Measurements from ENCODE around the gene ADGRL1. TPM values are rescaled to one million over a fixed set of nuclear protein-coding genes. Genes with fewer than 3 reads are reported as not detected.

The ADGRL1 gene
- polyA plus RNA-seq, 1 experiment: 4.0 TPM

- Histone ChIP-seq H3K27me3 (ENCODE audit: control insufficient read depth, insufficient read depth, low read length) (no peaks in the 10 kb centered on the region), H3K4me3 (ENCODE audit: low read depth, low read length) (no peak overlapping the region), H3K36me3 (ENCODE audit: control insufficient read depth, insufficient read depth, low read length) (peaks cover 5% of the 10 kb centered on the region; the same call in 1 of the 2 replicates)
- no peak for TF ChIP-seq CTCF (IDR thresholded peaks at IDR 0.05; ENCODE audit: insufficient read depth, low read depth, low read length)
- CTCF ChIA-PET: interaction anchor here (1.0 to 1.2 kb wide), 2 partner anchors 19 to 26 kb away, joined by 3 read pairs; no protein-coding TSS in a partner anchor
- no peak for DNase-seq (ENCODE audit: low read depth)
- POLR2A ChIA-PET: no interaction called here
Measured at GRCh38 chr19:14110650-14111049, 95.3 kb downstream of the ADGRL1 start.

- peaks cover 14% of the 10 kb centered on the region for H3K36me3 ChIP-seq (ENCODE audit: control insufficient read depth, insufficient read depth, low read length)
- H3K27me3 ChIP-seq (ENCODE audit: control insufficient read depth, insufficient read depth, low read length): no peaks in the 10 kb centered on the region
- no peak overlapping the region for H3K4me3 ChIP-seq (ENCODE audit: low read depth, low read length)
- CTCF ChIA-PET: interaction anchor here (1.2 kb wide), 1 partner anchor 9 kb away, joined by 3 read pairs; no protein-coding TSS in a partner anchor
- no peak for DNase-seq (ENCODE audit: low read depth)
- TF ChIP-seq CTCF (IDR thresholded peaks at IDR 0.05; ENCODE audit: insufficient read depth, low read depth, low read length): no peak
- POLR2A ChIA-PET: no interaction called here
Measured at GRCh38 chr19:14107581-14108461, 98.1 kb downstream of the ADGRL1 start.

- DNase-seq (ENCODE audit: low read depth): no peak
- H3K27me3 ChIP-seq (ENCODE audit: control insufficient read depth, insufficient read depth, low read length): no peaks in the 10 kb centered on the region
- TF ChIP-seq CTCF (IDR thresholded peaks at IDR 0.05; ENCODE audit: insufficient read depth, low read depth, low read length): no peak
- no peak overlapping the region for H3K4me3 ChIP-seq (ENCODE audit: low read depth, low read length)
- H3K36me3 ChIP-seq (ENCODE audit: control insufficient read depth, insufficient read depth, low read length): peaks cover 17% of the 10 kb centered on the region
- CTCF ChIA-PET: no interaction called here
- POLR2A ChIA-PET: no interaction called here
Measured at GRCh38 chr19:14106840-14107239, 99.1 kb downstream of the ADGRL1 start.

- TF ChIP-seq CTCF (IDR thresholded peaks at IDR 0.05; ENCODE audit: insufficient read depth, low read depth, low read length): no peak
- H3K27me3 ChIP-seq (ENCODE audit: control insufficient read depth, insufficient read depth, low read length): no peaks in the 10 kb centered on the region
- ChIA-PET POLR2A (no interaction called here), CTCF (interaction anchor here (1.1 to 1.3 kb wide), 3 partner anchors 9 to 31 kb away, joined by 3 to 5 read pairs (median 3); partner anchors contain the start of gene ASF1B)
- DNase-seq (ENCODE audit: low read depth): no peak
- H3K4me3 ChIP-seq (ENCODE audit: low read depth, low read length): no peak overlapping the region
- peaks cover 19% of the 10 kb centered on the region for H3K36me3 ChIP-seq (ENCODE audit: control insufficient read depth, insufficient read depth, low read length)
Measured at GRCh38 chr19:14105680-14106079, 100.3 kb downstream of the ADGRL1 start.

GRCh38 chr19:14103310-14103709 lies 102.7 kb downstream of the ADGRL1 start:
- TF ChIP-seq CTCF (IDR thresholded peaks at IDR 0.05; ENCODE audit: insufficient read depth, low read depth, low read length): no peak
- ChIA-PET POLR2A (no interaction called here), CTCF (interaction anchor here (0.6 to 2.0 kb wide), 3 partner anchors 9 to 29 kb away, joined by 3 to 7 read pairs (median 4); a partner anchor contains a TSS)
- no peak for DNase-seq (ENCODE audit: low read depth)
- no peak overlapping the region for H3K4me3 ChIP-seq (ENCODE audit: low read depth, low read length)
- H3K36me3 ChIP-seq (ENCODE audit: control insufficient read depth, insufficient read depth, low read length): peaks cover 21% of the 10 kb centered on the region
- no peaks in the 10 kb centered on the region for H3K27me3 ChIP-seq (ENCODE audit: control insufficient read depth, insufficient read depth, low read length)
